Pulmonary artery endothelial cell (primary cell): ENCODE results near the gene HES4. TPM values are rescaled to one million over a fixed set of nuclear protein-coding genes. Genes with fewer than 3 reads are reported as not detected.
A peak's percentile ranks its signal among the peaks of the same experiment; 100 is the strongest.

ENCODE experiments used
- DNase-seq: peaks from one replicate; pipeline ENCODE4 v3.0.0-alpha.2; 2011; ENCODE audit warnings: low read depth, low spot score
- total RNA-seq: library from RNA; depleted of rRNA; stranded (reverse); fragments of >200 nt; gene quantifications from 2 replicates; pipeline ENCODE4 v1.2.3, GENCODE V29; 2014

HES4 gene
- total RNA-seq, 1 donor from 2014 or later: 17.8 TPM

DNA sequence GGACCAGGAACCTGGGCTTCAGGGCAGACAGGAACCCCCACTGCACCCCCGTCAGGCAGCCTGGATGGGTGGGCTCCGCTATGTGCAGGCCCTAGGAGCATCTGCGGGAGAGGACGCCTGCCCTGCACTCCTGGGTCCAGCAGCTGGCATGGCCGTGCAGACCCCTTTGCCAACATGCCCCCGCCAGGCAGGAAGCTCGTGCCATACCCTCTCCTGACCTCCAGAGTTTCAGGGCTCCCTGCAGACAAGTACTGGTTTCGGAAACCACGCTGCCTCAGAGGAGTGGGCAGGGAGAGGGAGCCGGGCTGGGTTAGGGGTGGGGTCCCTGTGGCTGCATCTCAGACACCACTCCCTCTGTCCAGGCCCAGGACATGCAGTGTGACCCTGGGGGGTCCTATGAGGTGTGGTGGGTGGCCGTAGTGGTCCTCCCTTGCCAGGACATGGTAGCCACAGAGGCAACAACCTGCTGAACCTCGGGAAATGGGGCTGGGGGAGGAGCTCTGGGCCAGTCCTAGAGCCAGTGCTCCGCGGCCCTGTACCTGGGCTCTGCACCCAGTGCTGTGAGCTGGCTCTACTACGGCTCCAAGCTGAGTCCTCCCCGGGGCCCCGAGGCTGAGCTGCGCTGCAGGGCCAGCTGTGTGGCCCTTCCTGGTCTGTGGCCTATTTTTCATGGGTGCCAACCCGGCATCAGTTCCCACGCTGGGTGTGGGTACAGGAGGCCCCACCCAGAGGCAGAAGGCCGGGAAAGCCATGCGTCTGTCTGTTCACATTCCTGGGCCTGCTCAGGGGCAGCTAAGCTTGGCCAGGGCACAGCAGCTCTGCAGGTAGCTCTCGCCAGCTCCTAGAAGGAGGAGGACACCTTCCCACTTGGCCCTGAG is 32.2 kb downstream of the HES4 start:
- no peak for DNase-seq

DNA sequence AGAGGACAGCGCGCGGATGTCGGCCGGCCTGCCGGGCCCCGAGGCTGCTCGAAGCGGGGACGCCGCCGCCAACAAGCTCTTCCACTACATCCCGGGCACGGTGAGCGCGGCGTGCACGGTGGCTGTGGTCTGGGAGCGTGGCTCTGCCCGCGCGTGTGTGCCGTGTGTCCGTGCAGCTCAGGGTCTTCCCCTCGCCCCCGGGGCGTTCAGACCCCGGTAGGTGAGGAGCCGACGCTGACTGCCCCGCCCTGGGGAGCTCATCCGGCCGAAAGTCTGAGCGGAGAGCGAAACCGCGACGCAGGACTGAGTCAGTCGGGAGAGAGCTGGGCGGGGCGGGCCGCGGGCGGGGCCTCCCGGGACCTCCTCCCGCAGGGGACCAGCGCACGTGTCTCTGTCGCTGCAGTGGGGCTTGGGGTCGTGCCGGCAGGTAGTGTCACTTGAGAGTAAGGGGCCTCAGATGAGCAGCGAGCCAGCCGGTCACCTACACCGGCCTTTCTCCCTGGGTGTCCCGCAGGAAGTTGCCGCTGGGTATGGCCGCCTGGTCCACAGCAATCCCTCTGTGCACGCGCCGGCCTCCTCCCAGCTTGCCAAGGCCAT is 33.1 kb downstream of the HES4 start:
- DNase-seq: no peak

DNA sequence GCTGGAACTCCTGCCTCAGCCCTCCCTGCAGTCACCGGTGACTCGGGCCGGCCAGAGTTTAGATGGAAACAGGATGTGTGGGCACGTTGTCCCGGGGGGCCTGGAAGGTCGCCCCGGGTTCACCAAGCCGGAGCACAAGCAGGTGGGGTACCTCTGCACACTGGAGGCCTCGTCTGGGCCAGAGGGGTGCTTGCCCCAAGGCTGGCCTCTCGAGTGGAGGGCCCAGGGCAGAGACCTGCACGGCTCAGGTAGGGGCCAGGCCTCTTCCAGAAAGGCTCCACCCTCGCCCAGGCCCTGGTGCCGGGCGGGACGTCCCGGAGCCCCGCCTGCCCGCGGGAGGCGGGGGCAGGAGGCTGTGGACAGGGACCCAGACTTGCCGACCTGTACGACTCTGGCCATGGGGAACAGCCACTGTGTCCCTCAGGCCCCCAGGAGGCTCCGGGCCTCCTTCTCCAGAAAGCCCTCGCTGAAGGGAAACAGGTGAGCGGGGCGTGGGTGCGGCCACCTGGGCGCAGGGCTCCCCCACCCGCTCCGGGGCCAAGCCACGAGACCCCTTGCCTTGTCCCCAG is 33.7 kb downstream of the HES4 start, which contains the start of gene PLEKHN1:
TSS of gene PLEKHN1 (plus strand) at position 348 of the 569 bp plus-strand sequence. CDS start at position 398, 50 bp downstream.
- no peak for DNase-seq

GRCh38 chr1:965526-966134 is 34.3 kb downstream of the HES4 start:
- DNase-seq: no peak

- no peak for DNase-seq
These were observed 35.0 kb downstream of the HES4 start for GRCh38 chr1:964691-965525.

GRCh38 chr1:963746-964525 is 36.0 kb downstream of the HES4 start:
- no peak for DNase-seq

GRCh38 chr1:963301-963651 is 36.6 kb downstream of the HES4 start:
- DNase-seq: no peak

DNA sequence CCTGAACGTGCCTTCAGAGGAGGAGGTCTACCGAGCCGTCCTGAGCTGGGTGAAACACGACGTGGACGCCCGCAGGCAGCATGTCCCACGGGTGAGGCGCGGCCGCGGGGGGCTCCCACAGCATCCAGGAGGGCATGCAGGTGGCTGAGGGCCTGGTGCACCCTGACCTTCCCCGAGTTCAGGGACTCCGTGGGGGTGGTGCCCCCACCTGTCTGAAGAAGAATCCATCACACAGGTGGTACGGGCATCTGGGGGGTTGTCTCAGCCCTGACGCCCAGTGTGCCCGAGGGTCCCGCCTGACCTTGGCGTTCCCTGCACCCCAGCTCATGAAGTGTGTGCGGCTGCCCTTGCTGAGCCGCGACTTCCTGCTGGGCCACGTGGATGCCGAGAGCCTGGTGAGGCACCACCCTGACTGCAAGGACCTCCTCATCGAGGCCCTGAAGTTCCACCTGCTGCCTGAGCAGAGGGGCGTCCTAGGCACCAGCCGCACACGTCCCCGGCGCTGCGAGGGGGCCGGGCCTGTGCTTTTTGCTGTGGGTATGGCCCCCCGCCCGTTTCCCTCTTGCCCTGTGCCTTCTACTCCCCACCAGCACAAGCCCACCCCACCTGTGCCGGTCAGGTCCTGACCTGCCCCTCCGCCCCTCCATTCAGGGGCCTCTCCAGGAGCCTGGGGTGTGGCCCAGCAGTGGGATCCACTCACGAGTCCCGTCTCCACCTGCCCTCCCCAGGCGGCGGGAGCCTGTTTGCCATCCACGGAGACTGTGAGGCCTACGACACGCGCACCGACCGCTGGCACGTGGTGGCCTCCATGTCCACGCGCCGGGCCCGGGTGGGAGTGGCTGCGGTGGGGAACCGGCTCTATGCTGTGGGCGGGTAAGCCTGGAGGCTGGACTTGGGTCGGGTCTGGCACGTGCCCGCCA is 37.3 kb downstream of the HES4 start:
- DNase-seq: no peak

- no peak for DNase-seq
These were observed 38.7 kb downstream of the HES4 start for GRCh38 chr1:961132-961669.

DNA sequence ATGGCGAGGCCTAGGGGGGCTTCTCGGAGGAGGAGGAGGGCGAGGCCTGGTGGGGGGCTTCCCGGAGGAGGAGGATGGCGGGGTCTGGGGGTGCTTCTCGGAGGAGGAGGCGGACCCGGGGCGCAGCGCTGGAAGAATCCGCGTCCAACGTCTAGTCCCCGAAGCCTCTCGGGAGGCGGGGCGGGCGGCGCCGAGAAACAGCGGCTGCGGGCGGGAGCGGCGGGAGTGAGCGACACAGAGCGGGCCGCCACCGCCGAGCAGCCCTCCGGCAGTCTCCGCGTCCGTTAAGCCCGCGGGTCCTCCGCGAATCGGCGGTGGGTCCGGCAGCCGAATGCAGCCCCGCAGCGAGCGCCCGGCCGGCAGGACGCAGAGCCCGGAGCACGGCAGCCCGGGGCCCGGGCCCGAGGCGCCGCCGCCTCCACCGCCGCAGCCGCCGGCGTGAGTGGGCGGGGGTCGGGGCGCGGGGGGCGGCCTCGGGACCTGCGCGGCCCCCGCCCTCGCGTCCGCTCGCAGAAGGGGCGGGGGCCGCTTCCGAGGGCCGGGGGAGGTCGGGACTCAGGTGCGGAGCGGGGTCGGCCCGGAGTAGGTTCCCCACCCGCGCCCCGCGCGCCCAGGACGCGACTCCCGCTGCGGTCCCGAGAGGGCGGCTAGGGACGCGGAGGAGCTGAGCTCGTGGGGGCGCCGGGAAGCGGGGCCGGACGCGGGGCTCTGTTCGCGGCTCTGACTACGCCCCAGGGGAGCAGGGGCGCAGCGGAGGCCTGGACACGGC is 39.4 kb downstream of the HES4 start, which contains the start of gene KLHL17:
TSS of gene KLHL17 (plus strand) at position 222 of the 769 bp plus-strand sequence. CDS start at position 332, 110 bp downstream.
- DNase-seq: no peak

GRCh38 chr1:959731-960362 is 40.0 kb downstream of the HES4 start:
- no peak for DNase-seq

DNA sequence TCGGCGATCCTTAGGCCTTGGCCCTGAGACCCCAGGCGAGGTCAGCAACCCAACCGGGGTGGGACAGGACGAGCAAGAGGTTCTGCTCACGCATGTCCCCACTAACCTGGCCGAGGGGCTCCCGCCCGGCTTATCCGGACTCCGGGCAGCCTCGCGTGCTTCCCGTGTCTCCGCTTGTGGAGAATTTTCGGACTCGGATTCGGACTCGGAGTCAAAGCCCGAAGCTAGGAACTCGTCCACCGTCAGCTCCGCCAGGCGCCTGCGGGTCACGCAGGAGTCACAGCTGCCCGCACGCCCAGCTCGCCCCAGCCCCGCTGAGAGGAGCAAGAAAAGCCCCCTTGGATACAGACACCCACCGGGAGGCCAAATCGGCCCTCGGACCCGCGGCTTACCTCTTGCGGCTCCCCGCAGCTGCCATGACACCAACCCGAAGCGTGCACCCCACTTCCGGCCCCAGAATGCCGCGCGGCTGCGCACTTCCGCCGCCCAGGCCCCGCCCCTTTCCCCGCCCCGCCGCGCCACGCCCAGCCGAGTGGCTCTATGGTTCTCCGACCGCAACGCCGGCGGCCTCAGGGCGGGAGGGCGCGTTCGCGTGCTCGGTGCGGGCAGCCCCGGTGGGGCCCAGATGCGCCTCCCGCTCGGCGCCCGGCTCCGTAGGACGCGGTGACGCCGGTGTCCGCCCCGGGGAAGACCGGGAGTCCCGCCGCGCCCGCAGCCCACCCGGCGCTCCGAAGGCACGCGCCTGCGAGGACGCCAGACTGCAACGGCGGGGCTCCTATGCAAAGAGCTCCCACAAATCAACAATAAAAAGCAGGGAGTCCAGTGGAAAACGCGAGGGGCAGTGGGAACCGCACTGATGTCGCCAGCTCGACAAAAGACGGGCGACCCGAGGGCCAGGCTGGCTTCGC is 40.8 kb downstream of the HES4 start, which contains the start of gene NOC2L:
TSS of gene NOC2L (minus strand) at position 434 of the 908 bp plus-strand sequence. CDS start at position 418, 16 bp downstream.
- DNase-seq: peak; percentile 49

DNA sequence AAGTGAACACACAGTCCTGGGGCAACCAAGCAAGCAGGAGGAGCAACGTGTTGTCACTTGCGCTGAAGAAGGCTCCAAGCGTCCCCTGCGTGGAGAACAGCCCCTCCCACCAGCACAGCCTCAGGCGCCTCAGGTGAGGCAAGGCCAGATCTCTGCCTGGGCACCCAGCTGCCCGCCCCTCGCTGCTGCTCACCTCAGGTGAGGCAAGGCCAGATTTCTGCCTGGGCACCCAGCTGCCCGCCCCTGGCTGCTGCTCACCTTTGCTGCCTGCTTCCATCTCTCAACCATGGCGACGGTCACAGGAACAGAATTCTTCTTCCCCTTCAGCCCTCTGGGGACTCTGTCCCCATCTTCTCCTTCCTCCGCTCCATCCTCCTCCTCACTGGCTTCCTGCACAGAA is 43.3 kb downstream of the HES4 start:
- DNase-seq: no peak

DNA sequence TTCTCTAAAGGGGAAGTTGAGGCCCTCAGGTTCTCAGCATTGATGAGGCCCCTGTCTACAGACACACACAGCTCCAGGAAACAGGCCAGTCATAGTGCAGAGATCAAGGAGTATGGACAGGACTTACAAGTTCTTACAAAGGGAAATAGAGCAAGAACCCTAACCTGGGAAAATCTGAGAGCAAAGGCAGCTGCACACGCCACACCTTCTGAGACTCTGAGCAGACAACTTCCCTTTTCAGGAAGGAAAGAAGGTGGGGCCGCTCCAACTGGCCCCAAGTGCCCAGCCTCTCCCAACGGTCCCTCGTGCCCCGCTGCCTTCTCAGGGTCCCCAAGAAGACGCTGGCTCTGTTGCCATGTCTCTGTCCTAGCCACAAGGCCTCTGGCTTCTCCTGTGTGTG is 44.4 kb downstream of the HES4 start:
- DNase-seq: no peak

- DNase-seq: no peak
These were observed 45.0 kb downstream of the HES4 start for GRCh38 chr1:954927-955326.

- no peak for DNase-seq
These were observed 46.2 kb downstream of the HES4 start for GRCh38 chr1:953524-954320.
